H1 (cell line): Measurements from ENCODE around the gene CDH20. TPM values are rescaled to one million over a fixed set of nuclear protein-coding genes. Genes with fewer than 3 reads are reported as not detected.

ENCODE experiments used
- CTCF ChIA-PET: fragments of 300-600 bp; sonication (Branson Sonifier 250); formaldehyde crosslinking; loops from one replicate; lab custom pipeline; 2021; ENCODE audit not compliant: partially characterized antibody; lab: Charles Lee
- POLR2A ChIA-PET: fragments of 300-600 bp; sonication (Branson Sonifier 250); formaldehyde crosslinking; loops from one replicate; lab custom pipeline; 2021; ENCODE audit warnings: inconsistent platforms; ENCODE audit not compliant: partially characterized antibody; lab: Charles Lee
- DNase-seq, 2 experiments: peaks; one replicate each; pipeline versions ENCODE4 v3.0.0 to v3.0.0-alpha.2; 2010 to 2022; ENCODE audit warnings: low spot score in 2 of 2, low read depth in 1 of 2, mixed read lengths in 1 of 2
- FAIRE-seq: peaks from 2 replicates; lab custom pipeline; 2011; peaks lifted over from hg19 to GRCh38; lab: Jason Lieb, UNC
- H2AFZ ChIP-seq: 2 replicates; pipeline ENCODE4 v1.8.1; 2012; ENCODE audit warnings: low read length, inconsistent platforms
- H2AK5ac ChIP-seq: 2 replicates; pipeline ENCODE4 v1.6.1; 2013; ENCODE audit warnings: low read depth, low read length
- H2BK120ac ChIP-seq: replicated peaks from 2 replicates; pipeline ENCODE3; 2013; ENCODE audit warnings: low read depth, low read length, inconsistent platforms
- H2BK12ac ChIP-seq: 2 replicates; pipeline ENCODE4 v1.6.1; 2013; ENCODE audit warnings: low read depth, low read length
- H2BK15ac ChIP-seq: 2 replicates; pipeline ENCODE4 v1.6.1; 2013; ENCODE audit warnings: low read length
- H2BK20ac ChIP-seq: 2 replicates; pipeline ENCODE4 v1.6.1; 2013; ENCODE audit warnings: low read length
- H2BK5ac ChIP-seq: 2 replicates; pipeline ENCODE4 v1.6.1; 2013; ENCODE audit warnings: low read depth, low read length
- H3K14ac ChIP-seq: 2 replicates; pipeline ENCODE4 v1.6.1; 2013; ENCODE audit warnings: inconsistent platforms; ENCODE audit not compliant: insufficient read length
- H3K18ac ChIP-seq: 2 replicates; pipeline ENCODE4 v1.6.1; 2013; ENCODE audit warnings: low read length; ENCODE audit errors: extremely low read depth
- H3K23ac ChIP-seq: 2 replicates; pipeline ENCODE4 v1.6.1; 2013; ENCODE audit warnings: inconsistent platforms; ENCODE audit not compliant: insufficient read length
- H3K23me2 ChIP-seq: 2 replicates; pipeline ENCODE4 v1.6.1; 2013; ENCODE audit warnings: low read depth, low read length
- H3K27ac ChIP-seq: 2 replicates; pipeline ENCODE4 v1.6.1; 2011; ENCODE audit warnings: low read depth, low read length, inconsistent platforms
- H3K27me3 ChIP-seq, 4 experiments: replicated peaks in 1 of 4; 1 replicate in 1 of 4; 2 replicates in 3 of 4; pipeline versions ENCODE4 v1.6.1 to v1.8.1; 2011 to 2013; ENCODE audit warnings: low read length in 3 of 4, mild to moderate bottlenecking in 3 of 4, inconsistent platforms in 2 of 4, mixed read lengths in 2 of 4, moderate library complexity in 1 of 4; ENCODE audit not compliant: control insufficient read depth in 3 of 4, insufficient read depth in 3 of 4; ENCODE audit errors: extremely low read depth in 1 of 4
- H3K36me3 ChIP-seq, 4 experiments: 2 replicates each; pipeline versions ENCODE4 v1.6.1 to v1.8.1; 2011 to 2013; ENCODE audit warnings: mild to moderate bottlenecking in 4 of 4, low read length in 3 of 4, moderate library complexity in 2 of 4, control low read depth in 1 of 4, inconsistent platforms in 1 of 4; ENCODE audit not compliant: insufficient read depth in 4 of 4, control insufficient read depth in 2 of 4
- H3K4ac ChIP-seq: replicated peaks from 2 replicates; pipeline ENCODE3; 2013; ENCODE audit warnings: low read length, low read depth, mixed read lengths, inconsistent platforms; ENCODE audit not compliant: insufficient read length
- H3K4me1 ChIP-seq, 4 experiments: replicated peaks in 1 of 4; 1 replicate in 1 of 4; 2 replicates in 3 of 4; pipeline versions ENCODE4 v1.6.1 to v1.8.1; 2011 to 2013; ENCODE audit warnings: low read length in 3 of 4, inconsistent platforms in 2 of 4, mixed read lengths in 1 of 4; ENCODE audit not compliant: insufficient read depth in 4 of 4, control insufficient read depth in 3 of 4
- H3K4me2 ChIP-seq, 2 experiments: 2 replicates each; pipeline versions ENCODE4 v1.6.1 to v1.8.1; 2011 to 2013; ENCODE audit warnings: low read depth in 2 of 2, low read length in 2 of 2, control low read depth in 1 of 2, inconsistent platforms in 1 of 2, mild to moderate bottlenecking in 1 of 2; ENCODE audit not compliant: insufficient read depth in 1 of 2
- H3K4me3 ChIP-seq, 4 experiments: fragments of 200-600, 300-600 bp in 1 of 4; sonication (generic), shearing (Covaris generic), sonication (Bioruptor Twin) in 1 of 4; 2 replicates each; pipeline versions ENCODE4 v1.5.1 to v1.8.1; 2011 to 2016; ENCODE audit warnings: low read length in 4 of 4, low read depth in 3 of 4, control low read depth in 2 of 4, inconsistent platforms in 2 of 4, mild to moderate bottlenecking in 2 of 4, mixed read lengths in 1 of 4, moderate library complexity in 1 of 4; ENCODE audit not compliant: insufficient read depth in 2 of 4; ENCODE audit errors: extremely low read depth in 1 of 4
- H3K56ac ChIP-seq: replicated peaks from 2 replicates; pipeline ENCODE3; 2013; ENCODE audit warnings: low read depth, mild to moderate bottlenecking, mixed read lengths, low read length, inconsistent platforms; ENCODE audit not compliant: insufficient read length
- H3K79me1 ChIP-seq: 2 replicates; pipeline ENCODE4 v1.6.1; 2013; ENCODE audit warnings: low read depth, low read length, control low read depth
- H3K79me2 ChIP-seq, 2 experiments: 2 replicates each; pipeline versions ENCODE4 v1.6.1 to v1.8.1; 2012 to 2013; ENCODE audit warnings: low read length in 2 of 2, mild to moderate bottlenecking in 2 of 2, inconsistent platforms in 1 of 2; ENCODE audit not compliant: insufficient read depth in 2 of 2, control insufficient read depth in 1 of 2
- H3K9ac ChIP-seq, 4 experiments: replicated peaks in 1 of 4; 1 replicate in 1 of 4; 2 replicates in 3 of 4; pipeline versions ENCODE4 v1.6.1 to v1.8.1; 2011 to 2013; ENCODE audit warnings: low read depth in 3 of 4, low read length in 3 of 4, control low read depth in 2 of 4, mild to moderate bottlenecking in 2 of 4, moderate library complexity in 2 of 4, inconsistent platforms in 1 of 4; ENCODE audit errors: extremely low read depth in 1 of 4
- H3K9me3 ChIP-seq, 2 experiments: 2 replicates each; pipeline versions ENCODE4 v1.6.1 to v1.8.1; 2012 to 2013; ENCODE audit warnings: mild to moderate bottlenecking in 2 of 2, moderate library complexity in 2 of 2, control low read depth in 1 of 2, inconsistent platforms in 1 of 2, low read depth in 1 of 2, low read length in 1 of 2, mixed read lengths in 1 of 2; ENCODE audit not compliant: insufficient read depth in 2 of 2
- H4K20me1 ChIP-seq, 2 experiments: replicated peaks in 1 of 2; 2 replicates each; pipeline versions ENCODE3 to v1.8.1; 2011 to 2013; ENCODE audit warnings: inconsistent platforms in 2 of 2, low read length in 2 of 2, mild to moderate bottlenecking in 1 of 2; ENCODE audit not compliant: insufficient read depth in 2 of 2, control insufficient read depth in 1 of 2
- H4K5ac ChIP-seq: 2 replicates; pipeline ENCODE4 v1.6.1; 2013; ENCODE audit warnings: low read length, low read depth, mixed read lengths, inconsistent platforms; ENCODE audit not compliant: insufficient read length
- H4K8ac ChIP-seq: 2 replicates; pipeline ENCODE4 v1.8.0; 2013; ENCODE audit warnings: mild to moderate bottlenecking, moderate library complexity, low read length, inconsistent platforms; ENCODE audit not compliant: insufficient read depth; ENCODE audit errors: extremely low read depth
- H4K91ac ChIP-seq: replicated peaks from 2 replicates; pipeline ENCODE3; 2013; ENCODE audit warnings: low read length, mixed read lengths, inconsistent platforms; ENCODE audit not compliant: insufficient read length
- CHD1 ChIP-seq: IDR thresholded peaks from 2 replicates; pipeline ENCODE4 v1.6.1; 2012; ENCODE audit warnings: low read depth, low read length, improper control_type of control experiment
- NANOG ChIP-seq: IDR thresholded peaks from 2 replicates; pipeline ENCODE4 v1.6.1; 2011; ENCODE audit warnings: low read length, low read depth, mild to moderate bottlenecking, inconsistent platforms; ENCODE audit not compliant: insufficient read depth, poor library complexity, severe bottlenecking
- RBBP5 ChIP-seq: IDR thresholded peaks from 2 replicates; pipeline ENCODE4 v1.7.1; 2012; ENCODE audit warnings: low read depth, mild to moderate bottlenecking, inconsistent platforms, low read length, moderate library complexity, borderline replicate concordance
- SUZ12 ChIP-seq: fragments of 200-600 bp; sonication (generic); IDR thresholded peaks from 2 replicates; pipeline ENCODE4 v1.6.1; 2012; ENCODE audit warnings: mild to moderate bottlenecking, inconsistent platforms, low read length, moderate library complexity, mixed read lengths
- ZNF274 ChIP-seq: IDR thresholded peaks from 2 replicates; pipeline ENCODE4 v1.7.0; 2012; ENCODE audit warnings: low read length, borderline replicate concordance; ENCODE audit errors: extremely low read depth
- WGBS, 2 experiments: shearing (Covaris generic) in 1 of 2; methylation state at CpG; one replicate each; pipeline versions ENCODE4 v1.1.6 to v1.1.7; 2013 to 2015; ENCODE audit warnings: low lambda C conversion rate in 2 of 2, mixed read lengths in 2 of 2, inconsistent platforms in 1 of 2, low coverage in 1 of 2, missing lambda C conversion rate in 1 of 2; ENCODE audit not compliant: insufficient replicate concordance in 2 of 2, insufficient coverage in 1 of 2, insufficient read length in 1 of 2; ENCODE audit errors: extremely low coverage in 1 of 2, missing lambda C conversion rate in 1 of 2; 5-methylcytosine and 5-hydroxymethylcytosine counted together
- polyA plus RNA-seq, 7 experiments: library from polyadenylated mRNA; depleted of rRNA in 3 of 7; stranded (reverse) in 5 of 7; unstranded in 2 of 7; fragments of >200 nt in 5 of 7; fragments of 200-250 nt in 2 of 7; gene quantifications; 1 replicate in 5 of 7; 2 replicates in 1 of 7; 4 replicates in 1 of 7; pipeline versions ENCODE4 v1.2.1 to v1.2.3, GENCODE V29; 2011 to 2013; ENCODE audit warnings: missing spikeins in 2 of 7, mixed read lengths in 2 of 7
- total RNA-seq: library from RNA; stranded (reverse); fragmentation: NEBNext Ultra II Directional; extraction: Animal tissue kit (Norgen Biotek cat#: 25700); gene quantifications from 2 replicates; pipeline ENCODE4 v1.2.1, GENCODE V29; 2021

The CDH20 gene
- total and polyA plus RNA-seq, 2 of the 8 experiments (the other 6 are each of a cell fraction or from before 2014, with no cell fraction given) = 0.07 to 0.12 TPM

DNA sequence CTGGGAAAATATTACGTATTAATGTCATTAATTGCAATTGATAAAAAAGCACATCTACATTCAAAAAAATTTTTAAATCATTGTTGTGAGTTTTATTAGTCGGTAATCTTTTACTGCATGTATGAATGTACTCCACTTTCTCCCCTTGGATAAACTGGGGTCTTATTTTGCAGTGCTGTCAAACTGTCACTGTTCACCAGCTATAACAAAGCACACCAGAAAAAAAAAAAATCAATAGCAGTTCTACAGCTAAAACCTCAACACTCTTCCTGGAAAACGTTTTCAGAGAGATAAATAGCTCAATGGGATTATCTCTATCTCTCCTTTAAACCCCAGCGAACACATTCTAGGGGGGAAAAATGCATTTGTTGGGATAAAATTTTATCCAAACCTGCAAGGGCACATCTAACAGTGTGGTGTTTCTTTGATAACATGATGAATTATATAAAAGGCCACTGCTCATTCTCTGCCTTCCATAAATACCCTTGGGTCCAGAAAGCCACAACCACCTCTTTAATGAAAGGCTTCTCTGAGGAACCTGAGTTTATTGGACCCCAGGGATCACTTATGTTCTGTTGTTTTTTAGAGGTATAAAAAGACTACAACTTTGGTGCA is 219.9 kb downstream of the CDH20 start:
- no peaks in the 10 kb centered on the region for H3K23me2 ChIP-seq
- DNase-seq (no peak), FAIRE-seq (no peak)
- no peaks in the 10 kb centered on the region for H3K27me3 ChIP-seq
- H2BK15ac ChIP-seq = no peak overlapping the region
- no peak overlapping the region for H2BK120ac ChIP-seq
- no peak overlapping the region for H3K27ac ChIP-seq
- ChIA-PET CTCF (interaction anchor here (0.6 to 2.2 kb wide), 14 partner anchors 10 to 1220 kb away, joined by 3 to 15 read pairs (median 4); no protein-coding TSS in a partner anchor), POLR2A (no interaction called here)
- no peak overlapping the region for H2BK12ac ChIP-seq
- H4K8ac ChIP-seq = no peak overlapping the region
- no peak overlapping the region for H3K9ac ChIP-seq
- 77% methylated on average over 4 of the region's 4 CpGs; no CpG with 5 or more reads in 1 of the 2 experiments for WGBS, 2 experiments
- H3K79me2 ChIP-seq = no peaks in the 10 kb centered on the region
- H3K4me3 ChIP-seq = no peak overlapping the region
- no peak overlapping the region for H2BK20ac ChIP-seq
- H3K56ac ChIP-seq = no peak overlapping the region
- no peak overlapping the region for H3K18ac ChIP-seq
- no peak overlapping the region for H4K91ac ChIP-seq
- no peak overlapping the region for H3K4ac ChIP-seq
- no peaks in the 10 kb centered on the region for H3K36me3 ChIP-seq
- no peaks in the 10 kb centered on the region for H3K9me3 ChIP-seq
- no peak overlapping the region for H3K14ac ChIP-seq
- no peak overlapping the region for H2AK5ac ChIP-seq
- H2AFZ ChIP-seq = no peak overlapping the region
- no peak overlapping the region for H2BK5ac ChIP-seq
- no peak overlapping the region for H3K4me2 ChIP-seq
- no peaks in the 10 kb centered on the region for H4K20me1 ChIP-seq
- no peak overlapping the region for H4K5ac ChIP-seq
- no peak overlapping the region for H3K23ac ChIP-seq
- H3K79me1 ChIP-seq = no peaks in the 10 kb centered on the region
- no peaks in the 10 kb centered on the region for H3K4me1 ChIP-seq
- TF ChIP-seq RBBP5 (no peak), ZNF274 (no peak), SUZ12 (no peak), CHD1 (no peak), NANOG (no peak)
